ENCODE measurements around the gene IL17RB. TPM values are rescaled to one million over a fixed set of nuclear protein-coding genes. Genes with fewer than 3 reads are reported as not detected.

The IL17RB gene
- total RNA-seq, 1 experiment from 2014 or later: 9.8 TPM

GRCh38 chr3:53899750-53900149 is 53.4 kb downstream of the IL17RB start:
- Histone ChIP-seq H3K56ac (ENCODE audit: insufficient read length, low read depth, low read length) (no peak overlapping the region), H2BK12ac (ENCODE audit: insufficient read length, low read depth, low read length) (no peak overlapping the region), H2AFZ (ENCODE audit: low read length) (no peak overlapping the region), H2BK15ac (ENCODE audit: low read depth, low read length) (no peak overlapping the region), H3K18ac (ENCODE audit: insufficient read length, low read depth, low read length) (no peak overlapping the region), H3K79me2 (ENCODE audit: insufficient read depth, low read length) (no peaks in the 10 kb centered on the region), H3K14ac (ENCODE audit: insufficient read depth, low read length) (no peak overlapping the region), H4K20me1 (ENCODE audit: control insufficient read depth, insufficient read depth, insufficient read length) (no peaks in the 10 kb centered on the region), H2BK120ac (ENCODE audit: low read depth, low read length, poor library complexity, severe bottlenecking) (no peak overlapping the region), H4K91ac (ENCODE audit: insufficient read length, low read depth, low read length) (no peak overlapping the region), H3K79me1 (ENCODE audit: insufficient read depth, low read depth, low read length, poor library complexity, severe bottlenecking) (no peaks in the 10 kb centered on the region), H3K27me3 (ENCODE audit: insufficient read depth, low read length) (no peaks in the 10 kb centered on the region), H3K23me2 (ENCODE audit: insufficient read length, low read depth, low read length, poor library complexity, severe bottlenecking) (no peaks in the 10 kb centered on the region), H4K8ac (replicated peaks; ENCODE audit: insufficient read length, low read depth, low read length) (no peak overlapping the region), H3K27ac (ENCODE audit: insufficient read length, low read depth, low read length) (no peak overlapping the region), H2BK20ac (ENCODE audit: low read depth, low read length, poor library complexity, severe bottlenecking) (no peak overlapping the region), H3T11ph (ENCODE audit: low read length) (no peak overlapping the region), H3K4me1 (ENCODE audit: insufficient read depth, low read length) (no peaks in the 10 kb centered on the region), H3K4ac (ENCODE audit: low read depth, low read length) (no peak overlapping the region), H2AK5ac (ENCODE audit: insufficient read length, low read length) (no peak overlapping the region), H2BK5ac (ENCODE audit: insufficient read length, low read length) (no peak overlapping the region), H3K9ac (ENCODE audit: extremely low read depth, insufficient read length, low read length) (no peak overlapping the region), H4K5ac (ENCODE audit: insufficient read length, low read depth, low read length) (no peak overlapping the region), H3K4me2 (ENCODE audit: insufficient read depth, insufficient read length, low read length) (no peak overlapping the region), H3K23ac (ENCODE audit: insufficient read length, low read depth, low read length) (no peak overlapping the region), H3K9me3 (ENCODE audit: control insufficient read depth, low read depth, low read length) (no peaks in the 10 kb centered on the region)
- Mint-ChIP-seq H3K4me3 (no peak overlapping the region), H3K4me1 (no peaks in the 10 kb centered on the region), H3K9me3 (no peaks in the 10 kb centered on the region), H3K36me3 (ENCODE audit: insufficient read depth in 1 of 3, low read depth in 3 of 3) (no peaks in the 10 kb centered on the region), H3K27me3 (ENCODE audit: low read depth) (peaks cover 30% of the 10 kb centered on the region), H3K27ac (no peak overlapping the region)
- TF ChIP-seq CTCF (conservative IDR thresholded peaks at IDR 0.05): no peak
- DNase-seq: no peak
- WGBS (ENCODE audit: extremely low coverage, insufficient read length, low lambda C conversion rate): no CpG with 5 or more reads among the region's 2 CpGs

Data from H9 (cell line).